Tibial nerve (tissue), 4 donors: Measurements from ENCODE around the gene HAGHL. TPM values are rescaled to one million over a fixed set of nuclear protein-coding genes. Genes with fewer than 3 reads are reported as not detected.
A peak's percentile ranks its signal among the peaks of the same experiment; 100 is the strongest.

Source experiments
- DNase-seq, 2 donors: peaks; one replicate each; pipeline ENCODE4 v3.0.0-alpha.2; 2019; ENCODE audit warnings: low spot score in 2 of 2
- H3K27ac ChIP-seq, 4 donors: fragments of 200-600 bp; sonication (generic) in 3 of 4; one replicate each; pipeline ENCODE4 v1.5.1; 2017 to 2019; ENCODE audit warnings: mild to moderate bottlenecking in 1 of 4
- H3K27me3 ChIP-seq, 2 donors: fragments of 200-600 bp; sonication (generic) in 1 of 2; one replicate each; pipeline versions ENCODE4 v1.5.1 to v1.6.0; 2017 to 2019
- H3K36me3 ChIP-seq, 3 donors: fragments of 200-600 bp; sonication (generic); one replicate each; pipeline ENCODE4 v1.5.1; 2018 to 2019
- H3K4me1 ChIP-seq, 4 donors: fragments of 200-600 bp; sonication (generic) in 3 of 4; one replicate each; pipeline ENCODE4 v1.5.1; 2017 to 2019
- H3K4me3 ChIP-seq, 4 donors: fragments of 200-600 bp; sonication (generic) in 3 of 4; one replicate each; pipeline ENCODE4 v1.5.1; 2017 to 2019; ENCODE audit warnings: mild to moderate bottlenecking in 1 of 4, moderate library complexity in 1 of 4
- H3K9me3 ChIP-seq, 4 donors: fragments of 200-600 bp; sonication (generic) in 3 of 4; one replicate each; pipeline ENCODE4 v1.5.1; 2017 to 2019
- EP300 ChIP-seq, 2 donors: sonication (generic); formaldehyde crosslinking; IDR thresholded peaks; one replicate each; pipeline ENCODE4 v1.6.1; 2017; ENCODE audit warnings: antibody characterized with exemption in 2 of 2, mild to moderate bottlenecking in 1 of 2
- POLR2A ChIP-seq, 2 donors: fragments of 450-650 bp; IDR thresholded peaks; one replicate each; pipeline ENCODE4 v1.6.1; 2017; ENCODE audit warnings: antibody characterized with exemption in 2 of 2, mild to moderate bottlenecking in 2 of 2, moderate library complexity in 2 of 2
- WGBS, 2 donors: methylation state at CpG; one replicate each; pipeline ENCODE4 v1.1.5; 2018; 5-methylcytosine and 5-hydroxymethylcytosine counted together
- total RNA-seq, 4 donors: library from RNA; depleted of rRNA; stranded (reverse); fragments of >200 nt; gene quantifications; one replicate each; pipeline ENCODE4 v1.1.0, GENCODE V29; 2016
- TF ChIP-seq, protein P1 (sequence below), 5 experiments: fragments of 200-600 bp in 3 of 5; fragments of 450-650 bp in 2 of 5; sonication (generic) in 3 of 5; IDR thresholded peaks; one replicate each; pipeline ENCODE4 v1.5.1; 2016 to 2019; ENCODE audit warnings: antibody characterized with exemption in 5 of 5, mild to moderate bottlenecking in 3 of 5, moderate library complexity in 2 of 5

HAGHL gene
- total RNA-seq, 4 donors from 2014 or later, result 3.5 to 18.0 (median 6.3) TPM

DNA sequence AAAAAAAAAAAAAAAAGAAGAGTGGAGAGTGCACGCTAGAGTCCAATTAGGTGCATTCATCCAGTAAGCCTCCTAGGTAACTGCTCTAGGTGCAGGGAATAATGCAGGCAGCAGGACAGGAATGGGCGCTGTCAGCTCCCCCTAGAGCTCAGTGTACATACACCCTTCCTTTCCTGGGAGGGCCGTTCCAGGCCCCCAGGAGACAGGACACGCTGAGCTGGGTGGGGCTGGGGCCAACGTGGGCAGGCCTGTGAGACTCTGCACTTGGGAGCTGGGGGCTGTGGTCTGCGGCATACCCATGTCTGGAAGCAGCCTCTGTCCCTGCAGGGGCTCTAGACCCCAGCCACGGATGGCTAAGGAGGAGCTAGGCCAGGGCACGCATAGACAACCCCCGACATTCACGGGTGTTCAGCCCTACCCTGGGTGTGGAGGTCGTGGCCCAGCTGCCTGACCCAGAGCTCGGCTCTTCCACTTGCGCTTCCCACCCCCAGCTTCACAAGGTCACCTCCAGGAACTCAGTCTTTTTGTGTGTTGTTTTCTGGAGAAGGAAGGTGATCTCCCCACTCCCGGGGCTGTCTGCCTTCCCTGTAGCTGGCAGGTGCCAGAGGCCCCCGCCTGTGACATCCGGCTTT, 7.0 kb upstream of the HAGHL start:
- Histone ChIP-seq H3K9me3 (no peaks in the 10 kb centered on the region), H3K27ac (peak overlapping the region; percentile 72 to 93 (median 88)), H3K4me1 (peaks cover 0 to 66% (median 41%) of the 10 kb centered on the region in 4 donors), H3K36me3 (no peaks in the 10 kb centered on the region), H3K27me3 (no peaks in the 10 kb centered on the region), H3K4me3 (peak overlapping the region; percentile 65 to 91 (median 81))
- DNase-seq, result no peak
- TF ChIP-seq EP300 (IDR thresholded peaks at IDR 0.05) (no peak), POLR2A (IDR thresholded peaks at IDR 0.05) (no peak)
- TF ChIP-seq, protein P1, sequence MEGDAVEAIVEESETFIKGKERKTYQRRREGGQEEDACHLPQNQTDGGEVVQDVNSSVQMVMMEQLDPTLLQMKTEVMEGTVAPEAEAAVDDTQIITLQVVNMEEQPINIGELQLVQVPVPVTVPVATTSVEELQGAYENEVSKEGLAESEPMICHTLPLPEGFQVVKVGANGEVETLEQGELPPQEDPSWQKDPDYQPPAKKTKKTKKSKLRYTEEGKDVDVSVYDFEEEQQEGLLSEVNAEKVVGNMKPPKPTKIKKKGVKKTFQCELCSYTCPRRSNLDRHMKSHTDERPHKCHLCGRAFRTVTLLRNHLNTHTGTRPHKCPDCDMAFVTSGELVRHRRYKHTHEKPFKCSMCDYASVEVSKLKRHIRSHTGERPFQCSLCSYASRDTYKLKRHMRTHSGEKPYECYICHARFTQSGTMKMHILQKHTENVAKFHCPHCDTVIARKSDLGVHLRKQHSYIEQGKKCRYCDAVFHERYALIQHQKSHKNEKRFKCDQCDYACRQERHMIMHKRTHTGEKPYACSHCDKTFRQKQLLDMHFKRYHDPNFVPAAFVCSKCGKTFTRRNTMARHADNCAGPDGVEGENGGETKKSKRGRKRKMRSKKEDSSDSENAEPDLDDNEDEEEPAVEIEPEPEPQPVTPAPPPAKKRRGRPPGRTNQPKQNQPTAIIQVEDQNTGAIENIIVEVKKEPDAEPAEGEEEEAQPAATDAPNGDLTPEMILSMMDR (IDR thresholded peaks at IDR 0.05), result no peak
- WGBS, 2 donors, result 6 to 11% methylated on average over 15 to 16 of the region's 16 CpGs

DNA sequence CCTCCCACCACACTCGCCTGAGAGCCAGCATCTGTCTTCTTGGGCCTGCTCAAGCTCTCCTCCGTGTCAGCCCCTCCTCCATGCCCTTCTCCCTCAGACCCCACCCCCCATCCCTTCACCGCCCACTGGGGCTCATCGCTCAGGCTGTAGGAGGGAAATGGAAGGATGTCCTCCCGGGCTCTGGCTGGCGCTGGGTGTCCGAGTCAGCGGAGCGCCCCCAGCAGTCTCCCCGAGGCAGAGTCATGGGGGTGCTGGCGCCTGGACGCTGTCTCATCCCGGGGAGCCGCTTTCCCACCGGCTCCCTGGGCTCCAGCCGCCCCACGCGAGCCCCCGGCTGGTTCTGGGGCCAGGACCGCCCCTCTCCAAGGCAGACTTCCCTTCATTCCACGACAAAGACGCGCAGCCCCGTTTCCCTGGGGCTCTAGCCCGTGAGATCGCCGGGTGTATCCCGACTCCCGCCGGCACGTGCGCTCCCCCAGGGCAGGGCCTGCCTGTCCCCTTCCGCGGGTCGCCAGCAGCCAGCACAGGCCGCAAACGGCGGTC, 6.4 kb upstream of the HAGHL start:
- Histone ChIP-seq H3K9me3 (no peaks in the 10 kb centered on the region), H3K27me3 (no peaks in the 10 kb centered on the region), H3K4me1 (peaks cover 0 to 62% (median 41%) of the 10 kb centered on the region in 4 donors), H3K27ac (peak overlapping the region; percentile 72 to 93 (median 88)), H3K36me3 (no peaks in the 10 kb centered on the region), H3K4me3 (peak overlapping the region; percentile 65 to 91 (median 81))
- DNase-seq, result no peak
- WGBS, 2 donors, result 0 to 1% methylated on average over 19 to 37 of the region's 38 CpGs
- TF ChIP-seq, protein P1 (IDR thresholded peaks at IDR 0.05), result peak in 1 of 5 experiments; percentile 5
- peak in 1 of 2 donors; percentile 47 for TF ChIP-seq EP300 (IDR thresholded peaks at IDR 0.05)
- no peak for TF ChIP-seq POLR2A (IDR thresholded peaks at IDR 0.05)

DNA sequence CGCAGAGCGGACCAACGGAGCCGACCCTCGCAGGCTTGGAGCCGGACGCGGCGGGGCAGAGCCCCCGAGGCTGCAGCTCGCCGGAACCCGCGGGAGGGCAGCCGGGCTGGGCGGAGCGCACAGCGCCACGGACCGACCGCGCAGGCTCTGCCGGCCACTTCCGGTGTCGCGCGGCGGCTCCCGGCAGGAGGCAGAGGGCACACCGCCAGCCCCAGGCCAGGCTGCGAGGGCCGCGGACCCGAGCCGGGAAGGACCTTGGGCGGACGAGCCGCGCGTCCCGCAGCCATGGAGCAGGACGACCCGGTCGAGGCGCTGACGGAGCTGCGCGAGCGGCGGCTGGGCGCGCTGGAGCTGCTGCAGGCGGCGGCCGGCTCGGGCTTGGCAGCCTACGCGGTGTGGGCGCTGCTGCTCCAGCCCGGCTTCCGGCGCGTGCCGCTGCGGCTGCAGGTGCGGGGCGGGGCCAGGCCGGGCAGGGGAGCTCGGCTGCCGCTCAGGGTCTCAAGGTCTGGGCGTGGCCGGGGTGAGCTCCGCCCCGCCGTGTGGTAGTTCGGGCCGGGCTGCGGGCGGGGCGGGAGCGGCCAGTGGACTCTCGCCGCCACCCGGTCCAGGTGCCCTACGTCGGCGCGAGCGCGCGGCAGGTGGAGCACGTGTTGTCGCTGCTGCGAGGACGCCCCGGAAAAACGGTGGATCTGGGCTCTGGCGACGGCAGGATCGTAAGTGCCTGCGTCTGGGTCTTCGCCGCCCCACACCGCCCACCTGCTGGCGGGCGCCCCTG, 5.7 kb upstream of the HAGHL start, which contains the start of gene ANTKMT:
ANTKMT (plus strand) TSS at position 157 of the 775 bp plus-strand sequence; CDS start at position 286, 129 bp downstream.
- WGBS, 2 donors, result 0 to 3% methylated on average over 32 to 76 of the region's 106 CpGs
- peak within 1 kb of the TSS; percentile 65 to 91 (median 81) for H3K4me3 ChIP-seq
- TF ChIP-seq EP300 (IDR thresholded peaks at IDR 0.05) (no peak), POLR2A (IDR thresholded peaks at IDR 0.05) (peak; percentile 25 to 48)
- TF ChIP-seq, protein P1 (IDR thresholded peaks at IDR 0.05), result peak in 2 of 5 experiments; percentile 36 to 73
- no peaks in the 10 kb centered on the region for H3K36me3 ChIP-seq
- DNase-seq, result peak; percentile 36
- peak within 1 kb of the TSS; percentile 72 to 93 (median 88) for H3K27ac ChIP-seq
- no peaks in the 10 kb centered on the region for H3K9me3 ChIP-seq
- H3K4me1 ChIP-seq, result peaks cover 0 to 56% (median 38%) of the 10 kb centered on the region in 4 donors
- peaks cover 0 to 2% of the 10 kb centered on the region in 2 donors for H3K27me3 ChIP-seq

DNA sequence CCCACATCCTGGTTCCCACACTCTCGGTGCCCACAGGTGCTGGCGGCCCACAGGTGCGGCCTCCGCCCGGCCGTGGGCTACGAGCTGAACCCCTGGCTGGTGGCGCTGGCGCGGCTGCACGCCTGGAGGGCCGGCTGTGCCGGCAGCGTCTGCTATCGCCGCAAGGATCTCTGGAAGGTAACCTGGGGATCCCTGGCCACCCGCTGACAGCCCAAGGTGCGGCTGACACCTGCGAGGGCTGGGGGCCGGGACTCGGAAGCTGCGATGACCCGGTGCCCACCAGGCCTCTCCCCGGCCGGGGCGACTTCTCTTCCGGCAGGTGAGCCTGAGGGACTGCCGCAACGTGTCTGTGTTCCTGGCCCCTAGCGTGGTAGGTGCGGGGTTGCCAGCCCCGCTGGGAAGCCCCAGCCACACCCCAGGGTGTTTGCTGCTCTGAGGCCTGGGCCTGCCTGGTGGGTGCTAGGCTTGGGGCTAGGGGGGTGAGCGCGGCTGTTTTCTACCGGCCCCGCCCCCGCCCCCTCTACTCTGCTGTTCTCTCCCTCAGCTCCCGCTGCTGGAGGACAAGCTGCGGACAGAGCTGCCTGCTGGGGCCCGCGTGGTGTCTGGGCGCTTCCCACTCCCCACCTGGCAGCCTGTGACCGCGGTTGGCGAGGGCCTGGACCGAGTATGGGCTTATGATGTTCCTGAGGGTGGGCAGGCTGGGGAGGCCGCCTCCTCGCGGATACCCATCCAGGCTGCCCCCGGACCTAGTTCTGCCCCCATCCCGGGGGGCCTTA, 5.0 kb upstream of the HAGHL start:
- Histone ChIP-seq H3K27me3 (peaks cover 0 to 6% of the 10 kb centered on the region in 2 donors), H3K9me3 (no peaks in the 10 kb centered on the region), H3K36me3 (no peaks in the 10 kb centered on the region), H3K4me1 (peaks cover 0 to 54% (median 32%) of the 10 kb centered on the region in 4 donors), H3K27ac (peak overlapping the region; percentile 72 to 93 (median 88)), H3K4me3 (peak overlapping the region; percentile 65 to 91 (median 81))
- no peak for DNase-seq
- WGBS, 2 donors, result 74 to 90% methylated on average over 7 to 48 of the region's 51 CpGs
- TF ChIP-seq, protein P1 (IDR thresholded peaks at IDR 0.05), result no peak
- no peak for TF ChIP-seq EP300 (IDR thresholded peaks at IDR 0.05)
- TF ChIP-seq POLR2A (IDR thresholded peaks at IDR 0.05), result no peak
